GM12878 (cell line): ENCODE measurements around the gene CCDC195. TPM values are rescaled to one million over a fixed set of nuclear protein-coding genes. Genes with fewer than 3 reads are reported as not detected.

Experiments used
- ATAC-seq: fragments of 200-7000 bp; cut with Tn5 transposase; 3 replicates; pipeline ENCODE4 v1.9.1; 2020; ENCODE audit warnings: mild to moderate bottlenecking, moderate library complexity
- BruUV-seq: library from RNA; stranded (reverse); fragments of 400-500 nt; replicated peaks from 2 replicates; lab custom pipeline; 2021; lab: Mats Ljungman, UMichigan
- CTCF ChIA-PET: fragments of 300-600 bp; sonication (Branson Sonifier 250); formaldehyde crosslinking; extraction: SDS; loops from one replicate; lab custom pipeline; 2021; ENCODE audit warnings: inconsistent platforms; lab: Yijun Ruan, JAX
- POLR2A ChIA-PET: fragments of 350-600 bp; formaldehyde crosslinking; extraction: SDS; loops from one replicate; lab custom pipeline; 2021; ENCODE audit warnings: inconsistent platforms; lab: Charles Lee
- RAD21 ChIA-PET: fragments of 300-600 bp; sonication (Branson Sonifier 250); formaldehyde crosslinking; loops from one replicate; lab custom pipeline; 2023; ENCODE audit warnings: antibody characterized with exemption; ENCODE audit not compliant: unreplicated experiment; lab: Charles Lee
- SMC1A ChIA-PET: fragments of 300-600 bp; sonication (Branson Sonifier 250); formaldehyde crosslinking; loops from one replicate; lab custom pipeline; 2023; ENCODE audit not compliant: unreplicated experiment, uncharacterized antibody; lab: Charles Lee
- DNase-seq: peaks from one replicate; pipeline ENCODE4 v3.0.0-alpha.2; 2011; ENCODE audit warnings: low read depth, low spot score
- FAIRE-seq: peaks from 3 replicates; lab custom pipeline; 2011; peaks lifted over from hg19 to GRCh38; lab: Jason Lieb, UNC
- H2AFZ ChIP-seq: 2 replicates; pipeline ENCODE4 v1.6.0; 2011; ENCODE audit warnings: low read depth, low read length, control low read depth; ENCODE audit not compliant: control insufficient read depth
- H3K27ac ChIP-seq: 2 replicates; pipeline ENCODE4 v1.5.1; 2011; ENCODE audit warnings: control low read depth; ENCODE audit not compliant: control insufficient read depth, insufficient read depth
- H3K27me3 ChIP-seq, 2 experiments: replicated peaks in 1 of 2; 2 replicates each; pipeline versions ENCODE4 v1.6.0 to v1.6.1; 2011; ENCODE audit warnings: low read length in 1 of 2; ENCODE audit not compliant: control insufficient read depth in 2 of 2, insufficient read depth in 2 of 2
- H3K36me3 ChIP-seq, 2 experiments: 2 replicates each; pipeline ENCODE4 v1.5.1; 2011; ENCODE audit warnings: low read length in 1 of 2; ENCODE audit not compliant: control insufficient read depth in 2 of 2, insufficient read depth in 2 of 2
- H3K4me1 ChIP-seq: 2 replicates; pipeline ENCODE4 v1.6.1; 2011; ENCODE audit warnings: mild to moderate bottlenecking, low read length, moderate library complexity, mixed read lengths; ENCODE audit not compliant: control insufficient read depth, insufficient read depth
- H3K4me2 ChIP-seq: 2 replicates; pipeline ENCODE4 v1.6.0; 2011; ENCODE audit warnings: control low read depth; ENCODE audit not compliant: control insufficient read depth, insufficient read depth
- H3K4me3 ChIP-seq: fragments of 200-600 bp; sonication (generic); 2 replicates; pipeline ENCODE4 v1.5.1; 2016
- H3K79me2 ChIP-seq: 2 replicates; pipeline ENCODE4 v1.6.0; 2011; ENCODE audit warnings: low read length; ENCODE audit not compliant: control insufficient read depth, insufficient read depth
- H3K9ac ChIP-seq: 2 replicates; pipeline ENCODE4 v1.8.0; 2011; ENCODE audit warnings: low read length, control low read depth, mixed read lengths; ENCODE audit not compliant: control insufficient read depth, insufficient read depth
- H3K9me3 ChIP-seq: replicated peaks from 3 replicates; pipeline ENCODE4 v1.5.1; 2011; ENCODE audit warnings: mild to moderate bottlenecking, low read length; ENCODE audit not compliant: control insufficient read depth, insufficient read depth
- H4K20me1 ChIP-seq: 2 replicates; pipeline ENCODE4 v1.6.0; 2011; ENCODE audit not compliant: control insufficient read depth, insufficient read depth
- BCLAF1 ChIP-seq: fragments of 450-650 bp; IDR thresholded peaks from 2 replicates; pipeline ENCODE4 v1.6.1; 2017; ENCODE audit warnings: antibody characterized with exemption, mild to moderate bottlenecking, moderate library complexity
- CBX3 ChIP-seq: fragments of 200-600 bp; sonication (generic); IDR thresholded peaks from 2 replicates; pipeline ENCODE4 v1.6.1; 2016; ENCODE audit warnings: low read depth, borderline replicate concordance
- CEBPB ChIP-seq, 2 experiments: fragments of 150-350 bp in 1 of 2; IDR thresholded peaks; 2 replicates each; pipeline ENCODE4 v1.6.1; 2012 to 2014; ENCODE audit warnings: low read depth in 2 of 2, low read length in 2 of 2, borderline replicate concordance in 1 of 2, inconsistent platforms in 1 of 2
- ETV6 ChIP-seq, 2 experiments: fragments of 450-650 bp in 1 of 2; IDR thresholded peaks in 1 of 2; conservative IDR thresholded peaks in 1 of 2; 2 replicates each; pipeline ENCODE4 v1.6.1; 2014; ENCODE audit warnings: antibody characterized with exemption in 1 of 2, borderline replicate concordance in 1 of 2, low read depth in 1 of 2, mild to moderate bottlenecking in 1 of 2, moderate library complexity in 1 of 2
- HDGF ChIP-seq: fragments of 450-650 bp; IDR thresholded peaks from 2 replicates; pipeline ENCODE4 v1.6.1; 2016; ENCODE audit warnings: antibody characterized with exemption
- HSF1 ChIP-seq: fragments of 150-350 bp; IDR thresholded peaks from 2 replicates; pipeline ENCODE4 v1.6.1; 2014; ENCODE audit warnings: mild to moderate bottlenecking, low read depth, low read length
- STAT1 ChIP-seq: fragments of 450-650 bp; conservative IDR thresholded peaks from 2 replicates; pipeline ENCODE4 v1.6.1; 2014; ENCODE audit warnings: antibody characterized with exemption, mild to moderate bottlenecking
- TCF7 ChIP-seq: IDR thresholded peaks from 2 replicates; pipeline ENCODE4 v1.6.1; 2014; ENCODE audit warnings: antibody characterized with exemption, borderline replicate concordance
- WGBS: methylation state at CpG from one replicate; pipeline ENCODE4 v1.1.6; 2016; ENCODE audit warnings: low lambda C conversion rate; ENCODE audit not compliant: insufficient replicate concordance, insufficient coverage; ENCODE audit errors: missing lambda C conversion rate; 5-methylcytosine and 5-hydroxymethylcytosine counted together
- in situ Hi-C: fragments of 300-500 bp; cut with MboI; formaldehyde crosslinking; loops from 9 replicates; pipeline ENCODE4 v1.14.3; 2018; ENCODE audit warnings: mixed read lengths
- intact Hi-C: fragments of 100-400 bp; cut with micrococcal nuclease; formaldehyde crosslinking; loops from one replicate; pipeline ENCODE4 v1.14.2; 2022; ENCODE audit not compliant: unreplicated experiment
- polyA plus RNA-seq, 11 experiments: library from polyadenylated mRNA; depleted of rRNA in 4 of 11; unstranded in 6 of 11; stranded (reverse) in 5 of 11; fragments of >200 nt; fragmentation: Nextera tagmentation in 4 of 11; fragmentation: Illumina TruSeq in 1 of 11; extraction: Ambion mirVana in 4 of 11; extraction: Trizol in 1 of 11; gene quantifications; 1 replicate in 1 of 11; 2 replicates in 10 of 11; pipeline versions ENCODE4 v1.2.1 to v1.2.3, GENCODE V29; 2011 to 2016; ENCODE audit warnings: inconsistent platforms in 2 of 11, missing spikeins in 2 of 11, low read depth in 1 of 11
- total RNA-seq, 4 experiments: library from RNA; depleted of rRNA in 3 of 4; stranded (reverse); fragments of >200 nt in 3 of 4; fragmentation: Illumina TruSeq in 1 of 4; extraction: Trizol in 1 of 4; gene quantifications; 2 replicates each; pipeline versions ENCODE4 v1.2.1 to v1.2.3, GENCODE V29; 2013 to 2021

CCDC195 gene
- total and polyA plus RNA-seq, 10 of the 15 experiments (the other 5 are each of a cell fraction or from before 2014, with no cell fraction given): not detected

- FAIRE-seq (no peak), DNase-seq (no peak), ATAC-seq (no peak)
- intact Hi-C loops: no loop called here
- in situ Hi-C loops: no loop called here
- SMC1A ChIA-PET: interaction anchor here (0.6 kb wide), 1 partner anchor 8 kb away, joined by 4 read pairs; no protein-coding TSS in a partner anchor
- BruUV-seq: no TSS peak
- POLR2A ChIA-PET: no interaction called here
- H3K79me2 ChIP-seq: no peaks in the 10 kb centered on the region
- H3K4me3 ChIP-seq: no peak overlapping the region
- WGBS: 75% methylated on average over 3 of the region's 3 CpGs
- H3K9ac ChIP-seq: no peak overlapping the region
- no peak overlapping the region for H3K4me2 ChIP-seq
- H4K20me1 ChIP-seq: no peaks in the 10 kb centered on the region
- RAD21 ChIA-PET: no interaction called here
- no peaks in the 10 kb centered on the region for H3K4me1 ChIP-seq
- H3K27me3 ChIP-seq: no peaks in the 10 kb centered on the region
- H3K36me3 ChIP-seq: no peaks in the 10 kb centered on the region
- H2AFZ ChIP-seq: no peak overlapping the region
- H3K27ac ChIP-seq: no peak overlapping the region
- TF ChIP-seq ETV6 (conservative IDR thresholded peaks at IDR 0.05 in 1 of 2, IDR thresholded peaks at IDR 0.05 in 1 of 2; ENCODE audit: borderline replicate concordance in 1 of 2, low read depth in 1 of 2): no peak
- no peak for TF ChIP-seq TCF7
- no peak for TF ChIP-seq CEBPB (IDR thresholded peaks at IDR 0.05; ENCODE audit: borderline replicate concordance in 1 of 2, low read depth in 2 of 2, low read length in 2 of 2)
- no peak for TF ChIP-seq BCLAF1
- TF ChIP-seq CBX3: no peak
- TF ChIP-seq HSF1: no peak
- TF ChIP-seq HDGF: no peak
- no peak for TF ChIP-seq STAT1
- CTCF ChIA-PET: no interaction called here
- no peaks in the 10 kb centered on the region for H3K9me3 ChIP-seq
Measured at GRCh38 chr2:224711381-224711780, 4.8 kb downstream of the CCDC195 start.
